ENCODE measurements around the gene ATP11A. TPM values are rescaled to one million over a fixed set of nuclear protein-coding genes. Genes with fewer than 3 reads are reported as not detected.
"Not testable (repeated sequence)": the region's sequence is repeated elsewhere in the genome, so short reads cannot be mapped to it uniquely, and the experiment has no call there.

Gene ATP11A
- total RNA-seq, 1 experiment from 2014 or later = 14.4 TPM

DNA sequence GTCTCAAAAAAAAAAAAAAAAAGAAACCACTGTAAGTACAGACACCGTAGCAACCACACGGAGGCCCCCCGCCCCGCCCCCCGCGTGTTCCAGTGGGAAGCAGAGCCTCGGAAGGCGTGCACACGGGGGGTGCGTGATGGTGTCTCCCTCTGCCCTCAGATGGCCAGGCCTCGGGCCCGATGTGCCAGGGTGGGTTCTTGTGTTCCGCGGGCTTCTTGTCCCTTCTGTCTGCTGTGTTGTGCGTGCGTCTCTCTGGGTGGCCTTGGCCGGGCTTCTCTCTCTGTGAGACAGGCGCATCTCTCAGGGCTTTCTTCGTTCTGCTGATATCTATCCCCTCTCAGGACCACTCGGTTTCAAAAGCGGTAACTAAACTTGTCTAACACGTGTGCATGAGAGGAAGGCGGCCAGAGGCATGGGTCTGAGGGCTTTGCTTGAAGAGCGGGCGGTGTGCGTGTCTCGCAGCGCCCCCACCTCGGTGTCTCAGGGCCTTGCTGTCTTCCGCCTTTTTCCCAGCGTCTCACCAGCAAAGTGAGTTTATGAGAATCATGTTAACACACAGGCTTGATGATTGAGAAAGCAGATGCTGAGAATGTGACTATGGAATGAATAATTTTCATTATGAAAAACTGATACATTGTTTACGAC is 12.6 kb downstream of the ATP11A start:
- in situ Hi-C loops (cut with HindIII; ENCODE audit: low pct_unique_long_range_greater_than_20kb, low sequenced_read_pairs) = no loop called here
- DNase-seq (ENCODE audit: low read depth, low spot score) = no peak

DNA sequence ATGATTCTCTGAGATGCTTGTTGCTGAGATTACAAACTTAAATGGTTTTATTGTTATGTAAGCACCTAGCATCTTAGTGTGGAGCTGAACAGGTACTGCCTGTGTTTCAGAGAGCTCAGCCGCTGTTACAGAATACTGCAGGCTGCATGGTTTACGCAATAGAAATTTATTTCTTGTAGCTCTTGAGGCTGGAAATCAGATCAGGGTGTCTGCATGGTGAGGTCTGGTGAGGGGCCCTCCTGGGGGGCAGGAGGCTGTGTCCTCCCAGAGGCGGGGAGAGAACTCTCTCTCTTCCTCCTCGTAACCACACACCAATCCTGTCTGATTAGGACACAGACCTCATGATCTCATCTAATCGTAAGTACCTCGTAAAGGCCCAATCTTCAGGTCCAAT is 13.1 kb downstream of the ATP11A start:
- in situ Hi-C loops (cut with HindIII; ENCODE audit: low pct_unique_long_range_greater_than_20kb, low sequenced_read_pairs) = no loop called here
- DNase-seq (ENCODE audit: low read depth, low spot score) = no peak

DNA sequence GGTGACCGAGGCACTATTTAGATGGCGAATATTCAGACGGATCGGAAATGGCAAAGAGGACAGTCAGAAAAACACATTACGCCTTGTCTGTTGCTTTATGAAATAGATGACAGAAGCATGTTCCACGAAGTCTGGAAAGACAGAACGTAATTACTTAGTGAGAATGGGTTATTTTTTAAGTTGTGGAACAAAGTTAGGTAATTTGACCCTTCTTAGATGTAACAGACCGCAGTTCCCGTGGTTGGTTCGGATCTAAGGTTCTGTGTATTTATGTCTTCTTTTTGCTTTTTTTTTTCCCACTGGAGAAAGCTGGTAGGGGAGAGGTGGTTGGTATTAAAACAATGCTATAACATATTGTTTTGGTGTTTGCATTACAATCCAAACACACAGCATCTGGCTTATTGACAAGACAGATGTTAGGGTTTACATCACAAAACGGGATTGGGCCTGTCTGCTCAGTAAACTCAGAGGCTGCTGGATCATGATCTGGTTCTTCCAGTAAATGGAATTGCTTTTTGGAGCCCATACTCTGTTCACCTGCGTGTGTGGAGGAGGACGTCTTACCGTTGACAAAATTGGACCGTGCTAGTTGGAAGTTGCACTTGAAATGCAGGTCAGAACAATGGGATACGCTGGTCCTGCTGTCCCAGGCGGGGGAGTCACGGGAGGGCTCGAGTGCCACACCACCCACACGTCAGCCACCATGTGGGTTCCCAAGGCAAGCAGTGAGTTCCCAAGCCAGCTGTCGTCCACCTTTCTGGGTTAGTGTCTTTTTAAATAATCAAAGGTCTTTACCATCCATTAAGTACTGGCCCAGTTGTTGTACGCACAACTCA is 13.8 kb downstream of the ATP11A start:
- DNase-seq (ENCODE audit: low read depth, low spot score) = no peak
- in situ Hi-C loops (cut with HindIII; ENCODE audit: low pct_unique_long_range_greater_than_20kb, low sequenced_read_pairs) = no loop called here

DNA sequence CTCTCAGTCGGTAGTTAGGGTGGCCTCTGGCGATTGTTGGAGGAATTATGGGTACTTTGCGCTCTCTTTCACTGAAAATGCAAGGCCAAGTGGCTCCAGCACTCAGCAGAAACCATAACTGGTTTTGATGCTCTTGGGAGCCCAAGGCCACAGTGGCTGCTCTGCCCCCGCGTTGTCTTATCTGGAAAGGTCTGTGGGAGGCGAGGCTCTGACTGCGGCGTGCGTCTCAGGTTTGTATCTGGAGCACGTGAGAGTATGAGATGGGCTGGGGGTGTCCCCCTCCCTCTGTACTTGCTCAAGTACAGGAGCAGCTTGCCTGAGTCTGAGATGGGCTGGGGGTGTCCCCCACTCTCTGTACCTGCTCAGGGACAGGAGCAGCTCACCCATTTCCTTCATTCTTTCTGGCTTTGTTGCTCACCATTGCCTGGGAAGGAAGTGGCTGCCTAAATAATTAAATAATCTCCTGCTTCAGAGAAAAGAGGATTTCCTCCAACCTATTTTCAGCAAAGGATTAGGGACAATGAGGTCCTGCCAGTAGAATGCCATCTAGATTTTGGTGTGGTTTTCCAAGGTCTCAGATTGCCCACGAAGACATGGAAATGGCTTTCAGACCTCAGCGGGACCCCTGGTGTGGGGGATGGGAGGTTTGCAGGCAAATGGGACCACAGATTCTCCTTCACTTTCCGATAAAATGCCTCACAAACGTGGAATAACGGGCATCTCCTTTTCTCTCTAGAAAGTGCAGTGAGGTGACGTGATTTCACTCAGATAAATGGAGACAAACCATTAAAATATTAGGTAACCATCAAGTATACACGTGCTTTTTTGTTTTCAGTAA is 14.7 kb downstream of the ATP11A start:
- in situ Hi-C loops (cut with HindIII; ENCODE audit: low pct_unique_long_range_greater_than_20kb, low sequenced_read_pairs) = no loop called here
- no peak for DNase-seq (ENCODE audit: low read depth, low spot score)

DNA sequence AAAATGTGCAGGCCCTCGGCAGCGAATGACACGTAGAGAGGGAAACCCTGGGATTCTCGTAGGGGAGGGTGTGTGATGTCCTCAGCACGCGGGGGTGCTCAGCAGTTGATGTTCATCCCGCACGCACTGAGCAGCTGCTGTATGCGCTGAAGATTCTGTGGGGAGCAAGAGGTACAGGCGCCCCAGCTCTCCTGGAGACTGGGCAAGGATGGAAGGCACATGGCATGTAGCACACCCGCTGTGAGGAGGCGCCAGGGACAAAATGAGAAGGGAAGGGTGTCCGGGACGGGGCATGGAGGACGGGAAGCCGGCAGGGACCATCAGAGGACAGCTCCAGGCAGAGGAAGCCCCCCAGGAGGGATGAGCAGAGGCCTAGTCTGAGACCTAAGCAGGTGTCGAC is 15.4 kb downstream of the ATP11A start:
- in situ Hi-C loops (cut with HindIII; ENCODE audit: low pct_unique_long_range_greater_than_20kb, low sequenced_read_pairs) = no loop called here
- no peak for DNase-seq (ENCODE audit: low read depth, low spot score)

DNA sequence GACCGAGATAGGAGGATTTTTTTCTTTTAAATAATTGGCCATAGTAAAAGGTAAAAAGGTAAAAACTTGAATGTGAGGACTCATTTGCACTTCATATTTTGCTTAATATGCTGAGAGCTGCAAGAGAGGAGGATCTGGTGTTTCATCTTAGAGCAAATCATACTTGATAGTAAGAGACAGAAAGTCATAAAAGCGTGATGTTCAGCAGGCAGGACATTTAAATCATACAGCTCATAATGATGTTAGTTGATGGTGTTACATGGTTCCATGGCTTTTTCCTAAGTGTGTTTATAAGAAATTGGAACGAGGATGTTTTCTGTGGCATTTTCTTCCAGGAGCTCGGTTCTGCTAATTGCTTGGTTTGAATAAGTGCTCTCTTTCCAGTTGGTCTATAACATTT is 16.3 kb downstream of the ATP11A start:
- in situ Hi-C loops (cut with HindIII; ENCODE audit: low pct_unique_long_range_greater_than_20kb, low sequenced_read_pairs) = no loop called here

DNA sequence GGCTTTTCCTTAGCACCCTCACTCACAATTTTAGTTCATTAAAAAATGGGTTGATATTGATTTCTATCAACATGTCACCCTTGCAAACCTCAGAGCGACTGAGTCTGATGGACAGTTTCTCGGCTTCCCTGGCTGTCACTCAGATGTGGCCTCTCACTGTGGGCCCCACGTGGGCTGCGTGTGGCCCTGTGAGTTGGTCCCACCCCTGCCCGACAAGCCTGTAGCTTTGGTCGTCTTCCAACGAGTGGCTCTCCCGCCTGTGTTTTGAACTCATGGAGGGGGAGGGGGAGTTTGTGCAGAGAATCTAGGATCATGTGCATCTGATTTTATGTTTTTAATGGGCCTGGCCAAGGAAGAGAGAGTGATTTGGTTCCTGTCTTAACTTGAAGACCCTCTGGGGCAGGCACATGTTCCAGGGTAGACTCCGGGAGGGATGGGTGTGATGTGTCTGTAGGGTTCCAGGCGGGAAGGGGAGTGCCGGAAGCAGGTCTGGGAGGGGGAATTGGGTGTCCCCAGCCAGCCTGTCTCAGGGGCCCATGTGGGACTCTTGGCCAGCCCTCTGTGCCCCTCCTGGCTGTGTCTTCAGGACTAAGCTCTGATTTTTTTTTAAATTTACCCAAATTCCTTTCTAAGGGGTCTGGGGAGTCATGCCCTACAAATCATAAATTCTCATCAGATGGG is 18.9 kb downstream of the ATP11A start:
- in situ Hi-C loops (cut with HindIII; ENCODE audit: low pct_unique_long_range_greater_than_20kb, low sequenced_read_pairs) = no loop called here
- no peak for DNase-seq (ENCODE audit: low read depth, low spot score)

More for the DNA sequence above, 16.3 kb downstream of the ATP11A start:
- no peak for DNase-seq (ENCODE audit: low read depth, low spot score)

DNA sequence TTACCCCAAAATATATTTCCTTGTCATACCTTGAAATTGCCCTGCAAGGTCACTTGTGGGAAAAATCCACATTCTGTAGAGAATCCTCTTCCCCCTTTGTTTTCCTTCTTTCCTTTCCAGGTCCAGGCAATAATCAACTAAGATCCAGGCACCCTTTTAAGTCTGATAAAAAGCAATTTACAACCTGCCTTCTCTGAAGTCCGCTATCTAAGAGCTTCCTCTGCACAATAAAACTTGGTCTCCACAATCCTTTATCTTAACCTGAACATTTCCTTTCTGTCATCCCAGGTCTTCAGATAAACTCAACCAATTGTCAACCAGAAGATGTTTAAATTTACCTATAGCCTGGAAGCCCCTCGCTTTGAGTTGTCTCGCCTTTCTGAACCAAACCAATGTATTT is 19.5 kb downstream of the ATP11A start:
- in situ Hi-C loops (cut with HindIII; ENCODE audit: low pct_unique_long_range_greater_than_20kb, low sequenced_read_pairs); DNase-seq (ENCODE audit: low read depth, low spot score): not testable (repeated sequence)

DNA sequence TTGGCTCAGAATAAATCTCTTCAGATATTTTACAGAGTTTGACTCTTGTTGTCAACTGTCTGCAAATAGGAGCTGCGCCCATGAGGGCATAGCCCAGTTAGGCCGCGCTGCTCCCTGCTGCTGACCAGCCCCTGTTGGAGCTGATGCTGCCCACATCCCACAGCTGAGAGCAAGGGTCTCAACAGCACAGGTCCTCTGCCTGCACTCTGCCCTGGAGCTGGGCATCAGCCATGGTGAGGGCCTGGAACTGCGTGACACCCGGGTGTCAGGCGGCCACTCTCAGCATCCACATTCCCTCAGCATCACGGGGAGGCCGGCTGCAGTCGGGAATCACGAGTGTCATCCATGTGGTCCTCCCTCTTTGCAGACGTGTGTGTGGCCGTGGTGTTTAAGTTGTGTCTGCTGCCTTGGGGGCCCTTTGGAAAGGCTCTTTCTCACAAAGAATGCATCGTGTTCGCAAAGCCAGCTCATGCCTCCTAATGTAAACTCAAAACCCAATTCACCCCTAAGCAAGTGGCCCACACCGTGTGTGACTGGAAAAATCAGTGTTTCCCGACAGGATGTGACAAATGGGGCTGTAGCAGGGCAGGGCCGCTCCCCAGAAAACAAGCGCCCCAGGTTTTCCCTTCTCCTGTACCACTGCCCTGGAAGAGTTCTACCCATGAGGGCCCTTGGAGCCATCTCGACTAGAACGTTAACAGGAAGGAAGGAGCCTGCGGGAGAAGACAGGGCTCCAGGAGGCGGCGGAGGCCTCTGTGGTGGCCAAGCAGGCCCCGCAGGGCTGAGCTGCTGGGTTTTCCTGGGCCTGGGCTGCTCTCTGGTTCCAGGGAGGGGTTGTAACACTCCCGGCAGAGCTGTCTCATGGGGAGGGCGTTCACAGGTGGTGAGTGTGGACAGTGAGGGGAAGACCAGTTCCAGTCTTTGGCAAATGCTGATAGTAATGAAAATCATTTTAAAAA is 20.3 kb downstream of the ATP11A start:
- in situ Hi-C loops (cut with HindIII; ENCODE audit: low pct_unique_long_range_greater_than_20kb, low sequenced_read_pairs) = no loop called here
- no peak for DNase-seq (ENCODE audit: low read depth, low spot score)

DNA sequence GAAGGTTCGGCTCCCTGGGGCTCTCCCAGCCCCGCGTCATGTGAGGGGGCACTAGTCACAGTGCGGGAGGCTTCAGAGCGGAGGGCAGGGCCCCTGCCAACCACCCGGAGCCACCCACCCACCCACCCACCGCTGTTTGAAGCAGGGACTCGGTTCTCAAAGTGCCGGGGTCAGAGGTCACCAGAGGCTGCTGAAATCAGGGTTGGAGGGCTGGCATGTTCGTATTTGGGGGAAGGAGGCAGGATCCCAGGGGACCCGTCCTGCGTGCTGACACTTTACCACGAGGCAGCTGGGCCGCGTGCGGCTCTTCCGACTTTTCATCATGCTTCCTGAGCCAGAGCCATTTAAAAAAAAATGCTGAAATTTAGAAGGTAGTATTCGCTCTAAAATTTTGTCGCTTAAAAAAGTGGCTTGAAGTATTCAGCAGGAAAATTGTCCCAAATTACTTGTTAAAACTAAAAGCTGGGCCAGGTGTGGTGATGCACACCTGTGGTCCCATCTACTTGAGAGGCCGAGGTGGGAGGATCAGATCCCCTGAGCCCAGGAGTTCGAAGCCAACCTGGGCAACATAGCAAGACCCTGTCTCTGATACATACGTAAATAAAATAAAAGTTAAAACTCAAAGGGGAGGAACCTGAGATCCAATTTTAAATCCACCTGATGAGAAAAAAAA is 21.2 kb downstream of the ATP11A start:
- in situ Hi-C loops (cut with HindIII; ENCODE audit: low pct_unique_long_range_greater_than_20kb, low sequenced_read_pairs) = no loop called here
- DNase-seq (ENCODE audit: low read depth, low spot score) = no peak

DNA sequence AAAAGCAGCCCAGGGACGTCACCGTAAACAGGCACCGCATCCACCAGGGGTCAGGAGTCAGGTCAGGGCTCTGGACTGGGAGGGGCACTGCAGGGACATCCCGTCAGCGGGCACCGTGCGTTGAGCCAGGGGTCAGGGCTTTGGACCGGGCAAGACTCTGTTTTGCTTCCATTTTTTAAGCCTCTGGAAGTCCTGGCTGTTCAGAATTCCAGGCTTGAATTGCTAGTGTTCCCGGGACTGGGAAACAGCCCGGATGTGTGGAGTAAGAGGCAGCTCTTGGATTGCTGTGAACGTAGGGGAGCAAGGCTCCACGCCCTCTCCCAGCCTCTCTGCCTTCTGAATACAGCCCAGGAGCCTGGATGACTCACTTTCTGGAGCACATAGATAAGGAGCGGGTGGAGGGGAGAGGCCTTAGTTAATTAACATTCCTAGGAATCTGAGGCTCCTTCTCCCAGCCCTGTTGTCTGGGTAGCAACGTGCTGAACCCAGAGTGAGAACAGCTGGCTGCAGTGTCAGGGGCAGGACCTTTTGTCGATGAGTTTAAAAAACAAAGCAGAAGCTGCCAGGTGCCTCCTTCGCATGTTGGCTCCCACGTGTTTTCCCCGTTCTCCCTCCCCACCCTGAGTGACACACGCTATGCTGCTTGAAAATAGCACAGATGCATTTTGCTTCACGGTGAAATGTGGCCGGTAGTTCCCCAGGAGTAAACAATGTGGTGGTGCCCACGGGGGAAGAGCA is 21.9 kb downstream of the ATP11A start:
- peak; percentile 46 for DNase-seq (ENCODE audit: low read depth, low spot score)
- in situ Hi-C loops (cut with HindIII; ENCODE audit: low pct_unique_long_range_greater_than_20kb, low sequenced_read_pairs) = no loop called here

DNA sequence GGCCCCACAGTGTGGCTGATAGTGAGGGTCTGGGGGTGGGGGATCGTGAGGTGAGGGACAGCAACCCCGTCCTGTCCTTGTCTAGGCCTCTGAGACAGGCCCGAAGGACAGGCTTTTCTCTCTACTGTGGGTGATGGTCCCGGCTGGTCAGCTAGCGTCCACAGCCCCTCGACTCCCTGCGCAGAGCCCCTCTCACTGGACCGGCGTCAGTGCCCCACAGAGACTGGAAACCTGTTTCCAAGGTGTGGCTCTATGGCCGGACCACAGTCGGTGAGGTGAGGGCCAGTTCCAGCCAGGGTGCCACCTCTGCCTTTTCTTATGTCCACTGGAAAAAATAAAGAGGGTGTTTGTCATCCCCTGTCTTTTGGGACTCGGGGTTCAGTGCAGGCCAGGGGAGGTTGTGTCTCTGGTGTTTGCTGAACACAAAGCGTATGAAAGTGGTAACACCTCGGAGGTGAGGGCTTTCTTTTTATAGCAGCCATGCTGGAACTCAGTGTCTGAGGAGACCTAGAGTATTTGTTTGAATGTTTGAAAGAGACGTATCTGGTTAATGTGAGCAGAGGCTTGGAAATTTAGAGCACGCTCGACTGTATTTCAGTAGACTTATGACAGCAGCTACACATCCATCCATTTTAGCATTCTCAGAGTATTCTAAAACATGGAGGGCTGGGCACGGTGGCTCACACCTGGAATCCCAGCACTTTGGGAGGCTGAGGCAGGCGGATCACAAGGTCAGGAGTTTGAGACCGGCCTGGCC is 22.8 kb downstream of the ATP11A start:
- DNase-seq (ENCODE audit: low read depth, low spot score) = no peak
- in situ Hi-C loops (cut with HindIII; ENCODE audit: low pct_unique_long_range_greater_than_20kb, low sequenced_read_pairs) = no loop called here

DNA sequence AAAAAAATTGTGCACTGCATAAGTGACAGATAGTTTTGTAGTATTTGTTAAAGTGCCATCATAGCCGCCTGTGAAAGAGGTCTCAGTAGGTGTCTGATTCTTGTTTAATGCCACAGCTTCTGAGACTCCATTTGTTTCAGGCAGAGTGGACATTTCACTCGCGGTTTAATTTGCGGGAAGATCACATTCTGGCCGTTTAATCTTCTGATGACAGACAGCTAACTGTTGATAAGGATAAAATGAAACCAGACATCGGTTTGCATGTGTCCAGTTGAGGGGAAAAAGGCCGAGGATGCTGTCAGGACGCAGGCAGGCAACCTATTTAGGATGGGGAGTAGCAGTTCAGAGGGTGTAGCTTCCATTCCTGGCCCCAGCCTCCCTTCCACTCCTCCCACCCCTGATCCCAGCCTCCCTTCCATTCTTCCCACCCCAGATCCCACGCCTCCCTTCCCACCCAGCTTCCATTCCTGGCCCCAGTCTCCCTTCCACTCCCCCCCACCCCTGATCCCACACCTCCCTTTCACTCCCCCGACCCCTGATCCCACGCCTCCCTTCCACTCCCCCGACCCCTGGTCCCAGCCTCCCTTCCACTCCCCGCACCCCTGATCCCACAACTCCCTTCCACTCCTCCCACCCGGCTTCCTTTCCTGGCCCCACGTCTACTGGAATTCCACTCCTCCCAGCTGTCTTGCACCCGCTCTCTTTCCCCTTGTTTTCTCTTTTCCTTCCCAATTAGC is 23.8 kb downstream of the ATP11A start:
- in situ Hi-C loops (cut with HindIII; ENCODE audit: low pct_unique_long_range_greater_than_20kb, low sequenced_read_pairs) = no loop called here
- DNase-seq (ENCODE audit: low read depth, low spot score) = no peak

DNA sequence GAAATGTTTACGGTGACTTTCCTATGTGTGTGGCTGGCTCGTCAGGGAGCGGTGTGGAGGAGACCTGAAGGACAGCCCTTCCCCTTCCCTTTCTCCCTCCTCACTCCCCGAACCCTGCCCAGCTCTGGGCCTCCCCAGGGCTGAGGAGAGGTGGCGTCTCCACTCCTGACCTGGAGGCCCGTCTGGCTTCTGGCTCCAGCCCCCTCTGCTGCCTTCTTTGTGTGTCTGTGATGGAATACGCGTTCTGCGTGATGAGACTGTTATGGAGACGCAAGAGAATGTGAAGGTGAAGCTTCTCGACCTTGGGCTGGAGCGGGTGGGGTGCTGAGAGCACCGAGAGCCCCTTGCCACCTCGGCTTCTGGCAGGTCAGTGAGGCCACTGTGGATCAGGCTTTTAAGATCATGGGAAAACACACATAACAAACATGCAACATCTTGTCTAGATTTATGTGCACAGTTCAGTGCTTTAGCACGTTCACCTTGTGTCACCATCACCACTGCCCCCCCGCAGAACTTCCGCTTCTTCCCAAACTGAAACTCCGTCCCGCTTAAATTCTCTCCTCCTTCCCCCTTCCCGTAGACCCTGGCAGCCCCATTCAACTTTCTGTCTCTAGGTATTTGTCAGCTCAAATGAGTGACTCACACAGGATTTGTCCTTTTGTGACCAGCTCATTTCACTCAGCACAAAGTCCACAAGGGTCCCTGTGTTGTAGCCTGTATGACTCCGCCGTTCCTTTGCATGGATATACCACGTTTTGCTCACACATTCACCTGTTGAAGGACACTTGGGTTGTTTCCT is 24.7 kb downstream of the ATP11A start:
- peak; percentile 21 for DNase-seq (ENCODE audit: low read depth, low spot score)
- in situ Hi-C loops (cut with HindIII; ENCODE audit: low pct_unique_long_range_greater_than_20kb, low sequenced_read_pairs) = no loop called here
